Ishikawa (cell line): ENCODE measurements around the gene SULT1C3.

ENCODE experiments used
- CEBPB ChIP-seq: IDR thresholded peaks from 2 replicates; pipeline ENCODE4 v1.6.1; 2012
- CREB1 ChIP-seq: IDR thresholded peaks from 2 replicates; pipeline ENCODE4 v1.6.1; 2012; ENCODE audit warnings: low read depth
- EGR1 ChIP-seq: IDR thresholded peaks from 2 replicates; pipeline ENCODE4 v1.6.1; 2012
- EP300 ChIP-seq: IDR thresholded peaks from 2 replicates; pipeline ENCODE4 v1.6.1; 2012; ENCODE audit warnings: borderline replicate concordance
- FOXM1 ChIP-seq: IDR thresholded peaks from 2 replicates; pipeline ENCODE4 v1.6.1; 2012; ENCODE audit warnings: low read depth, borderline replicate concordance
- MAX ChIP-seq: IDR thresholded peaks from 2 replicates; pipeline ENCODE4 v1.6.1; 2012
- NFIC ChIP-seq: IDR thresholded peaks from 2 replicates; pipeline ENCODE4 v1.6.1; 2012
- RAD21 ChIP-seq: IDR thresholded peaks from 2 replicates; pipeline ENCODE4 v1.6.1; 2012; ENCODE audit warnings: low read depth
- REST ChIP-seq: IDR thresholded peaks from 2 replicates; pipeline ENCODE4 v1.6.1; 2012; ENCODE audit warnings: low read depth, mild to moderate bottlenecking
- TAF1 ChIP-seq: IDR thresholded peaks from 2 replicates; pipeline ENCODE4 v1.6.1; 2012; ENCODE audit warnings: low read depth, mild to moderate bottlenecking
- TCF12 ChIP-seq: IDR thresholded peaks from 2 replicates; pipeline ENCODE4 v1.6.1; 2012; ENCODE audit warnings: low read depth
- TEAD4 ChIP-seq: IDR thresholded peaks from 2 replicates; pipeline ENCODE4 v1.6.1; 2012
- USF1 ChIP-seq: IDR thresholded peaks from 2 replicates; pipeline ENCODE4 v1.6.1; 2012
- YY1 ChIP-seq: IDR thresholded peaks from 2 replicates; pipeline ENCODE4 v1.6.1; 2012; ENCODE audit warnings: low read depth
- ZBTB7A ChIP-seq: IDR thresholded peaks from 2 replicates; pipeline ENCODE4 v1.6.1; 2012; ENCODE audit warnings: low read depth

Gene SULT1C3

GRCh38 chr2:108200569-108200968 is 39.2 kb upstream of the SULT1C3 start:
- no peak for TF ChIP-seq ZBTB7A
- TF ChIP-seq MAX, result no peak
- TF ChIP-seq FOXM1, result no peak
- no peak for TF ChIP-seq USF1
- TF ChIP-seq TEAD4, result no peak
- no peak for TF ChIP-seq YY1
- TF ChIP-seq TAF1, result no peak
- TF ChIP-seq REST, result no peak
- TF ChIP-seq RAD21, result no peak
- TF ChIP-seq CREB1, result no peak
- TF ChIP-seq EP300, result no peak
- TF ChIP-seq CEBPB, result no peak
- no peak for TF ChIP-seq TCF12
- TF ChIP-seq EGR1, result no peak
- TF ChIP-seq NFIC, result no peak

GRCh38 chr2:108212671-108213070 is 27.1 kb upstream of the SULT1C3 start:
- no peak for TF ChIP-seq EGR1
- no peak for TF ChIP-seq FOXM1
- no peak for TF ChIP-seq REST

- TF ChIP-seq YY1 (no peak), CREB1 (no peak), EGR1 (no peak), TCF12 (no peak), USF1 (no peak), REST (no peak), RAD21 (peak; percentile 90), CEBPB (no peak)
These were observed 24.0 kb upstream of the SULT1C3 start for GRCh38 chr2:108215794-108216211.

- TF ChIP-seq USF1, result no peak
- no peak for TF ChIP-seq CREB1
- TF ChIP-seq RAD21, result no peak
- no peak for TF ChIP-seq EGR1
- TF ChIP-seq CEBPB, result no peak
- no peak for TF ChIP-seq FOXM1
- no peak for TF ChIP-seq TAF1
- TF ChIP-seq MAX, result no peak
- no peak for TF ChIP-seq ZBTB7A
- no peak for TF ChIP-seq TEAD4
- TF ChIP-seq YY1, result no peak
- no peak for TF ChIP-seq EP300
- no peak for TF ChIP-seq REST
- no peak for TF ChIP-seq NFIC
- no peak for TF ChIP-seq TCF12
These were observed 22.6 kb upstream of the SULT1C3 start for GRCh38 chr2:108217211-108217610.
